A549 (cell line): ENCODE data around the gene TPPP2. TPM values are rescaled to one million over a fixed set of nuclear protein-coding genes. Genes with fewer than 3 reads are reported as not detected.

Experiments used
- ATAC-seq, 2 experiments: fragments of 200-7000 bp in 1 of 2; fragments of >200 bp in 1 of 2; cut with Nextera tagmentation in 1 of 2; cut with Tn5 transposase in 1 of 2; 3 replicates each; pipeline versions ENCODE4 v1.8.0 to v1.9.1; 2018 to 2020; ENCODE audit warnings: mild to moderate bottlenecking in 1 of 2, moderate library complexity in 1 of 2
- CTCF ChIA-PET: fragments of 300-600 bp; sonication (Branson Sonifier 250); formaldehyde crosslinking; extraction: SDS; loops from one replicate; lab custom pipeline; 2021; ENCODE audit warnings: antibody characterized with exemption, inconsistent platforms; lab: Yijun Ruan, JAX
- POLR2A ChIA-PET: fragments of 350-600 bp; formaldehyde crosslinking; extraction: SDS; loops from one replicate; lab custom pipeline; 2021; ENCODE audit warnings: antibody characterized with exemption, inconsistent platforms; lab: Yijun Ruan, JAX
- DNase-seq, 2 experiments: peaks; one replicate each; pipeline versions ENCODE4 v3.0.0 to v3.0.0-alpha.2; 2011 to 2016; ENCODE audit warnings: low read depth in 1 of 2, low spot score in 1 of 2
- FAIRE-seq: peaks from 2 replicates; lab custom pipeline; 2011; peaks lifted over from hg19 to GRCh38; lab: Jason Lieb, UNC
- H3K27ac ChIP-seq, 2 experiments: fragments of >200 bp; sonication (Bioruptor Twin); formaldehyde crosslinking; 3 replicates each; pipeline ENCODE4 v1.5.1; 2016 to 2017
- H3K4me1 ChIP-seq: fragments of >200 bp; sonication (Bioruptor Twin); formaldehyde crosslinking; 3 replicates; pipeline ENCODE4 v1.6.1; 2016
- H3K4me2 ChIP-seq: fragments of >200 bp; sonication (Bioruptor Twin); formaldehyde crosslinking; 3 replicates; pipeline ENCODE4 v1.6.1; 2016
- H3K4me3 ChIP-seq: fragments of >200 bp; sonication (Bioruptor Twin); formaldehyde crosslinking; 3 replicates; pipeline ENCODE4 v1.5.1; 2016
- H3K9me3 ChIP-seq: fragments of >200 bp; sonication (Bioruptor Twin); formaldehyde crosslinking; 3 replicates; pipeline ENCODE4 v1.6.1; 2016
- BHLHE40 ChIP-seq: IDR thresholded peaks from 2 replicates; pipeline ENCODE4 v1.6.1; 2012; ENCODE audit warnings: low read depth, low read length, inconsistent platforms
- CBX8 ChIP-seq: fragments of 200-600 bp; sonication (generic); IDR thresholded peaks from 2 replicates; pipeline ENCODE4 v1.6.1; 2016
- CHD4 ChIP-seq: fragments of 200-600 bp; sonication (generic); IDR thresholded peaks from 2 replicates; pipeline ENCODE4 v1.6.1; 2016; ENCODE audit warnings: antibody characterized with exemption, mild to moderate bottlenecking, borderline replicate concordance
- CTCF ChIP-seq: fragments of >200 bp; sonication (Bioruptor Twin); formaldehyde crosslinking; IDR thresholded peaks from 3 replicates; pipeline ENCODE4 v1.5.1; 2016
- ESRRA ChIP-seq: fragments of 150-350 bp; IDR thresholded peaks from 2 replicates; pipeline ENCODE4 v1.6.1; 2014; ENCODE audit warnings: mild to moderate bottlenecking, low read length, borderline replicate concordance
- FOXS1 ChIP-seq: fragments of 250-450 bp; sonication (Bioruptor Pico); IDR thresholded peaks from 2 replicates; pipeline ENCODE4 v1.5.0; 2020; ENCODE audit warnings: mild to moderate bottlenecking, moderate library complexity
- GATA3 ChIP-seq: IDR thresholded peaks from 2 replicates; pipeline ENCODE4 v1.6.1; 2012; ENCODE audit warnings: borderline replicate concordance
- HMGXB4 ChIP-seq: fragments of 250-450 bp; sonication (Bioruptor Pico); IDR thresholded peaks from 2 replicates; pipeline ENCODE4 v1.5.0; 2021; ENCODE audit warnings: mild to moderate bottlenecking, moderate library complexity, borderline replicate concordance
- HOXA7 ChIP-seq: fragments of 250-450 bp; sonication (Bioruptor Pico); IDR thresholded peaks from 2 replicates; pipeline ENCODE4 v1.5.0; 2020; ENCODE audit warnings: mild to moderate bottlenecking, moderate library complexity
- HOXB13 ChIP-seq: fragments of 250-450 bp; sonication (Bioruptor Pico); IDR thresholded peaks from 2 replicates; pipeline ENCODE4 v1.5.0; 2020; ENCODE audit warnings: low read depth, mild to moderate bottlenecking, moderate library complexity
- JUN ChIP-seq, 2 experiments: fragments of >200 bp; sonication (Bioruptor Twin); formaldehyde crosslinking; IDR thresholded peaks; 2 replicates in 1 of 2; 3 replicates in 1 of 2; pipeline ENCODE4 v1.6.1; 2016 to 2017
- MAX ChIP-seq: IDR thresholded peaks from 2 replicates; pipeline ENCODE4 v1.6.1; 2012
- PBX3 ChIP-seq: IDR thresholded peaks from 2 replicates; pipeline ENCODE4 v1.6.1; 2012
- POLR2A ChIP-seq: IDR thresholded peaks from 2 replicates; pipeline ENCODE4 v1.6.1; 2012; ENCODE audit warnings: mild to moderate bottlenecking, low read length
- REST ChIP-seq: fragments of 200-600 bp; sonication (generic); IDR thresholded peaks from 2 replicates; pipeline ENCODE4 v1.6.1; 2016; ENCODE audit warnings: antibody characterized with exemption, mild to moderate bottlenecking, moderate library complexity
- RNF2 ChIP-seq: fragments of 200-600 bp; sonication (generic); IDR thresholded peaks from 2 replicates; pipeline ENCODE4 v1.6.1; 2016; ENCODE audit warnings: low read depth, mild to moderate bottlenecking, antibody characterized with exemption, moderate library complexity, borderline replicate concordance
- SMC3 ChIP-seq: fragments of >200 bp; sonication (Bioruptor Twin); formaldehyde crosslinking; IDR thresholded peaks from 3 replicates; pipeline ENCODE4 v1.6.1; 2018; ENCODE audit warnings: inconsistent platforms
- TFCP2L1 ChIP-seq: fragments of 250-450 bp; sonication (Bioruptor Pico); IDR thresholded peaks from 2 replicates; pipeline ENCODE4 v1.5.0; 2021; ENCODE audit warnings: mild to moderate bottlenecking
- USF2 ChIP-seq: fragments of 450-650 bp; IDR thresholded peaks from 2 replicates; pipeline ENCODE4 v1.6.1; 2014; ENCODE audit warnings: antibody characterized with exemption
- ZFP36 ChIP-seq: fragments of 450-650 bp; IDR thresholded peaks from 2 replicates; pipeline ENCODE4 v1.6.1; 2014; ENCODE audit warnings: borderline replicate concordance; ENCODE audit not compliant: partially characterized antibody
- WGBS: methylation state at CpG from one replicate; pipeline ENCODE4 v1.1.6; 2017; ENCODE audit errors: missing lambda C conversion rate; 5-methylcytosine and 5-hydroxymethylcytosine counted together
- polyA plus RNA-seq, 4 experiments: library from polyadenylated mRNA; depleted of rRNA in 3 of 4; stranded (reverse); fragments of >200 nt; fragmentation: RNase III in 1 of 4; extraction: RNeasy Plus Mini Kit Qiagen cat#74134 plus additional on column Dnase treatment in 1 of 4; gene quantifications; 2 replicates in 3 of 4; 3 replicates in 1 of 4; pipeline ENCODE4 v1.2.3, GENCODE V29; 2011 to 2017

TPPP2 gene
- polyA plus RNA-seq, 2 of the 4 experiments (the other 2 are of a cell fraction), result not detected

- Histone ChIP-seq H3K4me2 (no peak overlapping the region), H3K4me1 (no peaks in the 10 kb centered on the region), H3K4me3 (no peak overlapping the region), H3K27ac (no peak overlapping the region), H3K9me3 (no peaks in the 10 kb centered on the region)
- no peak for FAIRE-seq
- 79% methylated on average over 4 of the region's 4 CpGs for WGBS
- TF ChIP-seq JUN (IDR thresholded peaks at IDR 0.05) (no peak), HOXA7 (CRISPR knock-in tag) (no peak), RNF2 (no peak), CHD4 (no peak), ZFP36 (no peak), CTCF (no peak), SMC3 (no peak), HMGXB4 (CRISPR knock-in tag) (no peak), GATA3 (no peak), REST (no peak)
- ChIA-PET CTCF (interaction anchor here (1.6 to 10.9 kb wide), 4 partner anchors 17 to 142 kb away, joined by 3 to 185 read pairs (median 16); no protein-coding TSS in a partner anchor), POLR2A (no interaction called here)
- ATAC-seq, result no peak; a peak in 1 of 6 replicates
- no peak for DNase-seq
Observed at GRCh38 chr14:20999591-20999990, 30.4 kb upstream of the TPPP2 start.

- H3K4me3 ChIP-seq, result no peak overlapping the region
- FAIRE-seq, result no peak
- POLR2A ChIA-PET, result no interaction called here
- no peak for DNase-seq
- TF ChIP-seq BHLHE40 (no peak), ESRRA (no peak), CBX8 (no peak), JUN (IDR thresholded peaks at IDR 0.05) (no peak), GATA3 (no peak), FOXS1 (no peak), POLR2A (no peak), MAX (no peak), TFCP2L1 (CRISPR knock-in tag) (no peak), HOXB13 (CRISPR knock-in tag) (no peak), USF2 (no peak), PBX3 (no peak), REST (no peak)
- no peak overlapping the region for H3K27ac ChIP-seq
- WGBS, result 72% methylated on average over 5 of the region's 7 CpGs
- CTCF ChIA-PET, result interaction anchor here (0.9 to 10.9 kb wide), 5 partner anchors 16 to 91 kb away, joined by 3 to 185 read pairs (median 7); no protein-coding TSS in a partner anchor
- no peaks in the 10 kb centered on the region for H3K4me1 ChIP-seq
- no peaks in the 10 kb centered on the region for H3K9me3 ChIP-seq
- no peak for ATAC-seq
- H3K4me2 ChIP-seq, result no peak overlapping the region
Observed at GRCh38 chr14:21001218-21001617, 28.8 kb upstream of the TPPP2 start.
